Measurements from ENCODE around the gene DOCK9. TPM values are rescaled to one million over a fixed set of nuclear protein-coding genes. Genes with fewer than 3 reads are reported as not detected.

Gene DOCK9
- total RNA-seq, 1 donor from 2014 or later = 56.3 TPM

DNA sequence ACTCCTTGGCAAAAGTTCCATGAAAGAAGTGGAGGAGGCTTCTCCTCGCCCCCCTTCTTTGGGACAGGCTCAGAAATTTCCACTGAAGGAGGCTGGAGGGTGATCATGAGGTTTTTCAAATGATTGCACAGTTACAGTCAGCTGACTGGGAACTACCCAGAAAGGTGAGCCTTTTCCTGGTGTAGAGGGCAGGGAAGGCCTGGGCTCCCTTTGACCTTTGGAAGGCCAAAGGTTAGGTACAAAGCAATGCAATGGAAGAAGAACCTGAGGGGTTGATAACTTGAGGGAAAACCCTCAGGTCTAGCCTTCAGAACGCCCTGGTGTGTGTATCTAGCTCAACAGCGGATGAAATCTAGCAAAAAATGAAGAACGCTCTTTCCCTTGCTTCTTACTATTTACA, 175.3 kb downstream of the DOCK9 start:
- H3K4me1 ChIP-seq (ENCODE audit: insufficient read depth, low read length) = no peaks in the 10 kb centered on the region
- Mint-ChIP-seq H3K27ac (ENCODE audit: unreplicated experiment) (no peak overlapping the region), H3K36me3 (ENCODE audit: low read depth, unreplicated experiment) (peaks cover 28% of the 10 kb centered on the region), H3K27me3 (ENCODE audit: low read depth, unreplicated experiment) (no peaks in the 10 kb centered on the region), H3K4me1 (ENCODE audit: low read depth, unreplicated experiment) (no peaks in the 10 kb centered on the region), H3K4me3 (ENCODE audit: unreplicated experiment) (no peak overlapping the region), H3K9me3 (ENCODE audit: unreplicated experiment) (no peaks in the 10 kb centered on the region)
- no peak overlapping the region for H2AFZ ChIP-seq (ENCODE audit: low read depth, low read length)
- H3K9ac ChIP-seq (ENCODE audit: low read length) = no peak overlapping the region
- H3K79me2 ChIP-seq (ENCODE audit: insufficient read depth, low read length) = no peaks in the 10 kb centered on the region
- H4K20me1 ChIP-seq (ENCODE audit: insufficient read depth, low read length) = no peaks in the 10 kb centered on the region
- DNase-seq (ENCODE audit: low read depth) = no peak
- no peak overlapping the region for H3K27ac ChIP-seq (ENCODE audit: low read depth, low read length)
- no peak overlapping the region for H3K4me3 ChIP-seq (ENCODE audit: insufficient read depth, low read depth, low read length)
- H3K36me3 ChIP-seq (ENCODE audit: insufficient read depth, low read length) = no peaks in the 10 kb centered on the region
- H3K27me3 ChIP-seq (ENCODE audit: insufficient read depth, low read length) = no peaks in the 10 kb centered on the region
- no peaks in the 10 kb centered on the region for H3K9me3 ChIP-seq (ENCODE audit: insufficient read depth, low read depth, low read length)
- TF ChIP-seq, protein P1, sequence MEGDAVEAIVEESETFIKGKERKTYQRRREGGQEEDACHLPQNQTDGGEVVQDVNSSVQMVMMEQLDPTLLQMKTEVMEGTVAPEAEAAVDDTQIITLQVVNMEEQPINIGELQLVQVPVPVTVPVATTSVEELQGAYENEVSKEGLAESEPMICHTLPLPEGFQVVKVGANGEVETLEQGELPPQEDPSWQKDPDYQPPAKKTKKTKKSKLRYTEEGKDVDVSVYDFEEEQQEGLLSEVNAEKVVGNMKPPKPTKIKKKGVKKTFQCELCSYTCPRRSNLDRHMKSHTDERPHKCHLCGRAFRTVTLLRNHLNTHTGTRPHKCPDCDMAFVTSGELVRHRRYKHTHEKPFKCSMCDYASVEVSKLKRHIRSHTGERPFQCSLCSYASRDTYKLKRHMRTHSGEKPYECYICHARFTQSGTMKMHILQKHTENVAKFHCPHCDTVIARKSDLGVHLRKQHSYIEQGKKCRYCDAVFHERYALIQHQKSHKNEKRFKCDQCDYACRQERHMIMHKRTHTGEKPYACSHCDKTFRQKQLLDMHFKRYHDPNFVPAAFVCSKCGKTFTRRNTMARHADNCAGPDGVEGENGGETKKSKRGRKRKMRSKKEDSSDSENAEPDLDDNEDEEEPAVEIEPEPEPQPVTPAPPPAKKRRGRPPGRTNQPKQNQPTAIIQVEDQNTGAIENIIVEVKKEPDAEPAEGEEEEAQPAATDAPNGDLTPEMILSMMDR (IDR thresholded peaks at IDR 0.05; ENCODE audit: insufficient read depth, low read depth, low read length) = no peak
- TF ChIP-seq EZH2 (IDR thresholded peaks at IDR 0.05; ENCODE audit: insufficient read depth, low read length) = no peak
- H3K4me2 ChIP-seq (ENCODE audit: low read length) = no peak overlapping the region
- no peak for FAIRE-seq

DNA sequence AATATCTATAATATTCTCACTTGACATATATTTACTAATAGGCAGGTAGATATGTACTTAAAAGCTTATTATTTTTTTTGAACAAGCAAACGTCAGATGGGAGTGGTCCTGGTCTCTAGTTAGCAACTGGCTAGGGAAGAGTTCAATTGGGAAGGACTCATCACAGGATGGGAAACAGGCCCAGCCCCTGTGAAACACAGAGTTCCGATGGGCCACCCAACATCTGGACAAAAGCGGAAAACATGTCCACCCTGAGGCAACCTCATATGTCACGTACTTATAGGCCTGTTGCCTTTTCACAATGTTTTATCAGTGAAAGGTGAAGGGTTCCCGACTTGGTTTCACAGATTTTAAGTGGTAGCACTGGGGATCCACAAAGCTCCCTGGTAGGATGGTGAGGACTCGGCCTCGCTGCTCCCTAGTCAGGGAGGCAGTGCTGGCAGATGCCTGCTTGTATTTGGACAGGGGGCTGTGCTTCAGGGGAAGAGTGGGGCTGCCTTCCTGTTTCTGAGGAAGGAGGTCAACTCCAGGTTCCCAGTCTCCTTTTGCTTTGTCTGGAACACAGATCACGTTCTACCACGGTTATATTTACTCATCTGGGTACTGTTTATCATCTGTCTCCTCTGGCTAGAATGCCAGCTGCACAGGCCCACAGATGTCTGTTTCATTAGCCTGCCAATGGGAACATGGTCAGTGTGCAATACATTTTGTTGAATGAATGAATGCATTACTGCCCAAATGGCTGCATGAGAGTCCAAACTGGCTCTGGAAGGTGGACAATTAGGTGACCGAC, 176.0 kb downstream of the DOCK9 start:
- H3K27me3 Mint-ChIP-seq (ENCODE audit: low read depth, unreplicated experiment) = no peaks in the 10 kb centered on the region
- DNase-seq (ENCODE audit: low read depth) = no peak

More for the DNA sequence above, 176.0 kb downstream of the DOCK9 start:
- Histone ChIP-seq H3K79me2 (ENCODE audit: insufficient read depth, low read length) (no peaks in the 10 kb centered on the region), H2AFZ (ENCODE audit: low read depth, low read length) (no peak overlapping the region), H3K27ac (ENCODE audit: low read depth, low read length) (no peak overlapping the region), H3K9ac (ENCODE audit: low read length) (no peak overlapping the region), H3K36me3 (ENCODE audit: insufficient read depth, low read length) (no peaks in the 10 kb centered on the region), H3K4me2 (ENCODE audit: low read length) (no peak overlapping the region), H3K4me3 (ENCODE audit: insufficient read depth, low read depth, low read length) (no peak overlapping the region), H3K9me3 (ENCODE audit: insufficient read depth, low read depth, low read length) (no peaks in the 10 kb centered on the region), H3K27me3 (ENCODE audit: insufficient read depth, low read length) (no peaks in the 10 kb centered on the region), H3K4me1 (ENCODE audit: insufficient read depth, low read length) (no peaks in the 10 kb centered on the region), H4K20me1 (ENCODE audit: insufficient read depth, low read length) (no peaks in the 10 kb centered on the region)
- Mint-ChIP-seq H3K36me3 (ENCODE audit: low read depth, unreplicated experiment) (peaks cover 32% of the 10 kb centered on the region), H3K9me3 (ENCODE audit: unreplicated experiment) (no peaks in the 10 kb centered on the region), H3K27ac (ENCODE audit: unreplicated experiment) (no peak overlapping the region), H3K4me3 (ENCODE audit: unreplicated experiment) (no peak overlapping the region), H3K4me1 (ENCODE audit: low read depth, unreplicated experiment) (no peaks in the 10 kb centered on the region)
- FAIRE-seq = no peak
- TF ChIP-seq, protein P1 (IDR thresholded peaks at IDR 0.05; ENCODE audit: insufficient read depth, low read depth, low read length) = no peak
- TF ChIP-seq EZH2 (IDR thresholded peaks at IDR 0.05; ENCODE audit: insufficient read depth, low read length) = no peak
